GF-D8 (cell line): ENCODE results near the gene CYGB.
"Not testable (repeated sequence)": the region's sequence is repeated elsewhere in the genome, so short reads cannot be mapped to it uniquely, and the experiment has no call there.

Experiments used
- DNase-seq: peaks from one replicate; lab custom pipeline; 2025; lab: John Stamatoyannopoulos, UW

CYGB gene

DNA sequence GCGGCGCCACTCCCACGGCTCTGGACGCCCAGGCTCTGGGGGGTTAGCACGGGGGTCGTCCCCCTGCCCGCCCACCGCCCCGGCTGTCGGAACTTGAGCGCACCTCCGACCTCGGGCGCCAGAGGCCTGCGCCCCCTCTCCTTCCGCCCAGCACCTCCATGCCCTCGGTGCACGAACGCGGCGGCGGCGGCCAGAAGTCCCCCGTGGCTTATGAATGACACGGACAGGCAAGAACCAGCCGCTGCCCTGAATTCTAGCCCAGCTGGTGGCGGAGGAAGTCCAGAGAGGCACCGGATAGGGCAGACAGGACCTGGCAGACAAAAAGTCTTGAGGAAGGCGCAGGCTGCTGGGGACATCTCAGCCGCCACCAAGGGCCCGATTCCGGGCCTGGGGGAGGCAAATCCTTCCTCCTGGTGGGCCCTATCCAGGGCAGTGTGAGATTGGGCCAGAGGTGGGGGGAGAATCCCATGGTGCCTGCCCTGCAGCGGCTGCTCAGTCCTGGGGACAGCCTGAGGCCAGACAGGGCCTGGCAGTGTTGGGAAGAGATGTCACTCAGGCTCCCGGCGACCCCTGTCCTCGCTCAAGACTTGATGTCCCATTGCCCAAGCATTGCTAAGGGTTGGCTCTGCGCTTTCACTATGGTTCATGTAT, 897 bp upstream of the CYGB start:
- DNase-seq: no peak

DNA sequence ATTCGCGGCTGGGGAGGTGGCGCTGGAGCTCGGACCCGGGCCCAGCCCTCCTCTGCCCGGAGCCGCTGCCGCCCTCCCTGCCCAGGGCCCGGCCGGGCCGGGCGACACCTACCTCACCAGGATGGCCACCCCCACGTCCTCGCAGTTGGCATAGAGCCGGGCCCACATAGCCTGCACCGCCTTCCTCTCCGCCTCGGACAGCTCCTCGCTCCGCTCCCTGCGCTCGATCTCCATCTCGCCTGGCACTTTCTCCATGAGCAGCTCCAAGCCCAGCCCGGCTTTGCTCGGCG, 276 bp downstream of the CYGB start:
- no peak for DNase-seq

DNA sequence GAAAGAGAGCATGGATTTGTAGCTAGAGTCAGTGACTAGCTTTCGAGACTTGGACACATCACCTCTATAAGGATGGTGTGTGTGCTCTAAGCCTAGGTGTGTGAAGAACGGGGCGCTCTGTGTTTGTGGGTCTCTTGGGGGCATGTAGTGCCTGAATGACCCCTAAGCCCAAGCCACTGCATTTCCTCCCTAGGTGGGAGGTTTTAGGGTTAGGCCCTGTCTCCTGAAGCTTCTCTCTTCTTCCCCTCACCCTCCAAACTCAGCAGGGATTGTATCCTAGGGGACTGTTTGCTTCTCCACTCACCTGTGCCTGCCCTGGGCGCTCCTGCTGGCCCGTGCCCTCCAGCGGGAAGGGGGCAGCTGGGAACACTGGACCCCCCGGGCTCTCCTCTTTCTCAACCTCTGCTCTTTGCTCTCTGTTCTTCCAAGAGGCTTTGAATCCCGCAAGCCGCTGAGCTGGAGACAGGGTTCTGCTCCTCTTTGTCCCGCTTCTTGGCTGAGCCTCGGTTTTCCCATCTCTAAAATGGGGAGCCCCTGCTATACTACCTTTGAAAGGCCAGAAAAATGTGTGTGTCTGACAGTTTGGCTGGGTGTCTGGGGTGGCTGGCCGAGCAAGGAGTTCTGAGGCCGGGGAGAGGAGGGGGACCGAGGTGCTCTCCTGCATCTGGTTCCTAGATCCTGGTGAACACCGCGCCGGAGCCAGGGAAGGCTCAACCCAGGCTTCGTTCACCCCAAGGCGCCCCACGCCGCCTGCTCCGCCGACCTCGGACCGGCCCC, 810 bp downstream of the CYGB start:
- no peak for DNase-seq

DNA sequence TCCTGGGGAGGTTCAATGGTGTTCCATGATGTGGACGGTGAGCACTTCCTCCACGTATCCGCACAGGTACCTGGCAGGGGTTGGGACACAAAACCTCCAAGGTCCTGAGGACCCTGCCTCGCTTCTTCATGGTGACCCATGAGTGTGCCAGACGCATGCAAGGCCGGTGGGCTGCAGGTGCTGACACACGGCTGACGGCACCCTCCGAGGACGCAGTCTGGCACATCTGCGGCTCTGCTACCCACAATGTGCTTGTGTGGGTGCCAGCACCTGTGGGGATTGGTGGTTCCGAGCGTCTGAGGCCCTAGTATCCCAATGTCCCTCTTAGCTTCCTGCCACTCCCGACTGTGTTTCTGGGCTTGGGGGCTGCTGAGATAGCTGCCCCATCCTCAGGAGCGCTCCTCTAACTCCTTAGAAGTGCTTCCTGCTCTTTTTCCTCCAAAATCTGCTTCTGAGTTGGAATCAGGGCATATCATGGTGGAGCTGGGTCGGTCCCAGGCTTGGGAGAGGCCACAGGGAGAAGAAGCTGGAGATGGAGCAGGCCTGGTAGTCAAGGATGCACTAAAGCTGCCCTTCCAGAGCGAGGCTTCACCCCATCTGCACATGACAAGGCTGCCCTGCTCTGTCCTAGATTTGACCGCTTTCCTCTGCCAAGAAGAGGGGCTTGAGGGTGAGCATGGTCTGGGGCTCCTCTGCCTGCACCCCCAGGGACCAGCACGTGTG, 1.6 kb downstream of the CYGB start:
- DNase-seq: no peak

DNA sequence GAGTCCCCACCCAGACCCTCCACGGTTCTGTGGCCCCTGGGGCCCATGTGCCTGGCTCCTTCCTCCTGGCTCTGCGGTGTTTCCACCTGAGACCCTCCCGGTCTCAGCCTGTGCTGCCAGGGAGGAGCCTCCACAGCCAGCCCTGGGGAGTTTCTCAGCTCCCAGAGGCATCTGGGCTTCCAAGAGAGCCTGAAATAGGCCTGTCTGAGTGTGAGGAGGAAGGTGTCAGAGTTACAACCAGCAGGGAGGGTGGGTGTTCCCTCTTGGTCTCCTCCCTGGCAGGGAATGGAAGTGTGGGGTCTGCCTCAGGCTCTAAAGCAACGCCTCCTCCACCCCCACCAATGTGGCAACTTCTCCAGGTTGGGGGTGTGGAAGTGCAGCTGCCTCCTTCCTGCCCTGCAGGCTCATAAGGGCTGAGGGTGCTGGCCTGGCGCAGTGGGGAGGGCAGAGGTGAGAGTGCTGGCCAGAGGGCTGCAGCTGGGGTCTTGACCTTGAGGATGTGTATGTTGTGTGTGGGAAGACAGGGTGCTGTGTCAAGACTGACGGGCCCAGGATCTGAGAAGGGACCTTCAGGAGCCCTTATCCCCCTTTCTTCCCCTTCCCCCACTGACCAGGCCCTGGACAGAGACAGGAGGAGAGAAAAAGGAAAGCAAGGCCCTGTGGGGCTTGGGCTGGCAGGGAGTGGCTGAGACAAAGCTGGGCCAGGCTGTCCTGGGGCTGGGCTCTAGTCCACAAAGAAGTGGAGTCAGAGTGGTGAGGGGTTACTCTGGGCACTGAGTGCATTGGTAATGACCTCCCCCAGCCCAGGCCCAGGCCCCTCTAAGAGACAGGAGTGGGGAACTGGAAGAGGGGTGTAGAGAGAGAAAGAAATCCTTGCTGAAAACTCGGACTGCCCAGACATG, 2.4 kb downstream of the CYGB start:
- DNase-seq: no peak

DNA sequence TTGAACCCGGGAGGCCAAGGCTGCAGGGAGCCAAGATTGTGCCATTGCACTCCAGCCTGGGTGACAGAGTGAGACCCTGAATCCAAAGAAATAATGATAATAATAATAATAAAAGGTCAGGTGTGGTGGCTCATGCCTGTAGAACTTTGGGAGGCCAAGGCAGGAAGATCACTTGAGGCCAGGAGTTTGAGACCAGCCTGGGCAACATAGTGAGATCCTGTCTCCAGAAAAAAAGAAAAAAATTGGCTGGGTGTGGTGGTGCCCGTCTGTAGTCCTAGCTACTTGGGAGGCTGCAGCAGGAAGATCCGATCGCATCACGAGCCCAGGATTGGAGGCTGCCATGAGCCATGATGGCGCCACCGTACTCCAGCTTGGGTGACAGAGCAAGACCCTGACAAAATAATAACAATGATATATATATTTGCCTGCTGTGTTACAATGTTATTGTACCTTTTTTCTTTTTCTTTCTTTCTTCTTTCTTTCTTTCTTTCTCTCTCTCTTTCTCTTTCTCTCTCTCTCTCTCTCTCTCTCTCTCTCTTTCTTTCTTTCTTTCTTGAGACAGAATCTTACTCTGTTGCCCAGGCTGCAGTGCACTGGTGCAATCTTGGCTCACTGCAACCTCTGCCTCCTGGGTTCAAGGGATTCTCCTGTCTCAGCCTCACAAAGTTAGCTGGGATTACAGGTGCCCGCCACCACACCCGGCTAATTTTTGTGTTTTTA, 3.7 kb downstream of the CYGB start:
- not testable (repeated sequence) for DNase-seq

DNA sequence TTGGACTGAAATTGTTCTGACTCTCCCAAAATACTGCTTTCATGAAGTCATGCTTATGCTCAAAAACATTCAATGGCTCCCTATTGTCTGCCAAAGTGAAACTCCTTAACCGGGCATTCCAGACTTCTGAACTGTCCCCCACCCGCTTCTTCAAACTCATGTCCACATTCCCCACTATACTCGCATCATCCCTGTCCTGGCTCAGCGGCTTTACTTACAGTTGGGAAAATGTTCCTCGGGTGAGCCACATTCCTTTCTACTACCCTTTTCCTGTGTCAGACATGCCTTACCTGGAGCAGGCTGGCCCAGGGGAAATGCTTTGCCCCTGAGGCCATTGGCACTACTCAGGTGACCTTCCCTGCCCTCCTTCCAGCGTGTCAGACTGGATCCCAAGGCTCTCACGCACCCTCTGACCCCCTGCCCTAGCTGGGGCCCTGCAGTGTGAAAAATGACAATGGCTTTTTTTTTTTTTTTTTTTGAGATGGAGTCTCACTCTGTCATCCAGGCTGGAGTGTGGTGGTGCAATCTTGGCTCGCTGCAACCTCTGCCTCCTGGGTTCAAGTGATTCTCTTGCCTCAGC, 5.3 kb downstream of the CYGB start:
- no peak for DNase-seq

DNA sequence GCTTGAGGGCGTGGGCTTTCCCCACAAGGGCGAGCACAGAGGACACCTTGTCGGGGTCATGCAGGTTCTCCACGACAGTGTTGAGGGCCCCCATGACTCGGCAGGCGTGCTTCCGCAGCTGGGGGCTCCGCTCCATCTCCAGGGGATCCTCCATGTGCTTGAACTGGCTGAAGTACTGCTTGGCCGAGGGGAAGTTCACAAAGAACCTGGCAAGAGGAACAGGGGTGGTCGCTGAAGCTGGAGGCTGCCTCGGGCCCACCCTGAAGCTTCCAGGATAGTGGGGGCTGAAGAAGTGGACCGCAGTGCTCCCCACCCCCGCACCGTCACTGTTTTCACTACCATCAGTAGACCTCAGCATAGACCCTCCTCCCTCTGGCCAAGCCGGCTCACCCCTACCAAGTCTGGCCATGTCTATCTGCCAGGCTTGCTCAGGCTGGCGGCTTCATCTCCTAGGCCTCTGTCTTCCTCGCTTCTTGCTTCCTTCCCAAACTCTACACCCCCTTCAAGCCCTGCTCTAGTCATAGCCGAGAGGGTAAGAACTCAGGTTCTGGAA, 5.9 kb downstream of the CYGB start:
- no peak for DNase-seq

DNA sequence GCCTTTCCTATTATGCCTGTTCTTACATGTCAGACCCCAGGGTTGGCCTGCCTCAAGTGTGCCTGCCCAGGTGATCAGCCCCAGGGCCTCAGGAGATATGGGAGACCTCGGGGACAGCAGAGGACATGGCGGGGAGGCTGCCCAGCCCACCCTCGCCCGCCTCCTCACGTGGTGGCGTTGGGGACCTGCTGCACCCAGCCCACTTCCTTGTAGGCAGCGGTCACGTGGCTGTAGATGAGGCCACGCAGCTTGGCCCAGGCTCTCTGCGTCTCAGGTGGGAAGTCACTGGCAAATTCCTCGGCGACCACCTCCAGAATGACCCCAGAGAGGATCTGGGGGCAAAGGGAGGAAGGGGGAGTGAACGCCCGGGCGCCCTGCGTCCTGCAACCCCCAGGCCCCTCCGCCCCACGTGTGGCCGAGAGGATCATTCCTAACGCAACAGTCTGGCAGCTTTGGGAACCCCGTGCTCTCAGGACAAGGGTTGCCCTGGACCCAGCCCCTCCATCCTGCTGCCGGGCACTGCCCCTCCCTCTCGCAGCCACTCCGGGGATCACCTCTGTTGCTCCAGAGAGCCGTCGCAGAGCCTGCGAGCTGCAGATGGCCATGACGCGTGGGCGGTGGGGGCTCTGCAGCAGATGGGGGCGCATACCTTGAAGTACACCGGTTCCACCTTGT, 6.6 kb downstream of the CYGB start:
- DNase-seq: no peak

DNA sequence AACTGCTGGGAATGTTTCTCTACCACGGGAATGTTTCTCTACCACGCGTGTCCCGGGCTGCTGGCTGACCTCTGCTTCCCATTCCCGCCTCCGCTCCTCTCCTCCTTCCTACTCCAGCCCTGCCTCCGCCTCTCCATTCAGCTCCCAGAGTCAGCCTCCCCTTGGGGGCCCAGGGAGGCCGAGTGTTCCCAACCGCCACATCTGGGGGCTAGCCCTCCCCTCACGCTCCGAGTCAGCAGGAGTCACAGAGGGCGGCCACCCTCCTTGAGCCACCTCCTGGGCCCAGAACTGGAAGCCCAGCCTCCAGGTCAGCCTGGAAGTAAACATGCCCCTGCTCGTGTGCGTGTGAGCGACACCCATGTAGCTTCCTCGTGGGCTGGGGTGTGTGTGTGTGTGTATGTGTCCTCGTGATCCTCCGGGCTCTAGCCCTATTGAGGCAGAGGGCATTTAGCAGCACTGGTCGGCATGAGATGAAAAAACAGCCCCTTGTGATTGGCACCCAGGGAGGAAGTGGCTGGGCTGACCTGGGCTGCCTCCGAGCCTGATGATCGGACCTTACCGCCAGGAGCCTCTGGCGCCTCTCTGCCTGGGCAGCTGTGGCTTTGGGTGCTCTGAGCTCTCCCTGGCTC, 7.3 kb downstream of the CYGB start:
- no peak for DNase-seq

DNA sequence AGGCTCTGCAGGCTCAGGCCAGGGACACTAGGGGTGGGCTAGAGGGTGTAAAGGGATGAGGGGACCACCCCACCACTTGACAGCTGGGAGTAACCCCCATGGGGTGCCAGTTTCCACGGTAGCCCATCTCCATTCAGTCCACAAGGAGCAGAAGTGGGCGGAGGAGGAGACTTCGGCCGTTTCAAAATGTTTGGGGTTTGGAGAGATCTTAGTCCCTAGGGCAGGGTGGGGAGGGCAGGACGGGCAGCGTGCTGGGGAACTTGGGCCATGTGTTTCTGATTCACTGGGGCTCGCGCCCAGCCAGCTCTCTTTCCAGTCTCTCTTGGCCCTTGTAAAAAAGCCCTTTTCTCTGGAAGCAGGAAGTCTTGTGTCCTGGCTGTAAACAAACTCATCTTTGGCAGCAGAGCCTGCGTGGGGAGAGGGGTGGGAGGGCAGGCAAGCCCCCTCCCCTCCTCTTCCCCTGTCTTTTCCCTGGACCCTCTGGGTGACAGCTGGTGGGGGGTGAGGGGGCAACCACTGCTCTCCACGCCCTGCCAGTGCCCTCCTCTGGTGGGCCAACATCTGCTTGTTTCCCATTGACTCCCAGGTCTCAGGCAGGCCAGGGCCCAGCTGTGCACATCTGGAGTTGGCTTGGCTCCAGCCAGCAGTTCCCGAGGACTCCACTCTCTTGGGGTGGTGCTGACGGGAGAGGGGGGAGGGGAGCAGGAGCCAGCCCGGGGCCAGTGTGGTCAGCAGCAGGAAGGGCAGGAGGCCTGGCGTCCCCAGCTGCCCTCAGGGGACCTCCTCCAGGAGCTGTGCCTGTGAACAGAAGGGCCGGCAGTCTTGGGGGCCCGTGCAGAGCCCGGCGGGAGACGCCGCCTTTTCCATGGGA, 8.1 kb downstream of the CYGB start:
- no peak for DNase-seq

DNA sequence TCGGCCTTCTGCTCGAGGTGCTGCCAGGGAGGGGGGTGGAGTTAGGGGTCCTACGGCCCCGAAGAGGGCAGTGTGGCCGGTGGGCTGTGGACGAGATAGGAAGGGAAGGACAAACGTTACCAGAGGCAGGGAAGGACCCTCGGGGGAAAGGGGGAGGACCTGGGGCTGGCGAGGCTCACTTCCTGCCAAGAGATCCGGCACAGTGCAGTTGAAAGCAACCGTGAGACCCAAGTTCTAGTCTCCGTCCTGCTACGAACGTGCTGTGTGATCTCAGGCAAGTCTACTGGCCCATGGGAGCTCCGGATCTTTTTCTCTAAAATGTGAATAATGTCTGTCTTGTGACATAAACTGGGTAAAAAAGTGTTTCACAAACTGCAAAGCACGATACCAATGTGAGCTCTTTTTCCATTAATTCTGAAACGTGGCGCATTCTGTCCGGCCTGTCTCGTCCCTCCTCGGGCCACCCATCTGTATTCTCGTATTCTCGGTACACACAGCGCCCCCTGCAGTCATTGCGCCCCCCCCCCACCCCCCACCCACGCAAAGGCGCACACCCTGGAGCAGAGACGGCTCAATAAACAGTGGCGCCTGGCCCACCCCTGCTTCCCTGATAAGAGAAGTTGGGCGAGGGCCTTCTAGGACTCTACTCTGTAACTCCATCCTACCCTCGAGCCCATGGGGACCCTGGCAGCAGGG, 8.8 kb downstream of the CYGB start:
- no peak for DNase-seq

DNA sequence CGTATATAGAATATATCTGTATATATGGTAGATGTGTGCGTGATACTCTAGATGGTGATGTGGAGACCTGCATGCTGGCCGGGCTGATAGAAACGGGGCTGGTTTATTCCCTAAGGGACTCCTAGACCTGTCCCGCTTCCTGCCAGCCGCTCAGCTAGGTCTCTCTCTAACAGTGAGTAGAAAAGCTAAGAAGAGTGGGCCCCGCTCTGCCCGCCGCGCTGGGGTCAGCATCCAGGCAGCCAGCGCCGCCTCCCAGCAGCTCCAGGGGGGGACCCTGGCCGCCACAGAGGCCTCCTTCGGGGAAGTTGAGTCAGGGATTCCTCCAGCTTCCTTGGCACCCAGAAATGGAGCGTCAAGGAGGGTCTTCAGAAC, 9.4 kb downstream of the CYGB start:
- no peak for DNase-seq

DNA sequence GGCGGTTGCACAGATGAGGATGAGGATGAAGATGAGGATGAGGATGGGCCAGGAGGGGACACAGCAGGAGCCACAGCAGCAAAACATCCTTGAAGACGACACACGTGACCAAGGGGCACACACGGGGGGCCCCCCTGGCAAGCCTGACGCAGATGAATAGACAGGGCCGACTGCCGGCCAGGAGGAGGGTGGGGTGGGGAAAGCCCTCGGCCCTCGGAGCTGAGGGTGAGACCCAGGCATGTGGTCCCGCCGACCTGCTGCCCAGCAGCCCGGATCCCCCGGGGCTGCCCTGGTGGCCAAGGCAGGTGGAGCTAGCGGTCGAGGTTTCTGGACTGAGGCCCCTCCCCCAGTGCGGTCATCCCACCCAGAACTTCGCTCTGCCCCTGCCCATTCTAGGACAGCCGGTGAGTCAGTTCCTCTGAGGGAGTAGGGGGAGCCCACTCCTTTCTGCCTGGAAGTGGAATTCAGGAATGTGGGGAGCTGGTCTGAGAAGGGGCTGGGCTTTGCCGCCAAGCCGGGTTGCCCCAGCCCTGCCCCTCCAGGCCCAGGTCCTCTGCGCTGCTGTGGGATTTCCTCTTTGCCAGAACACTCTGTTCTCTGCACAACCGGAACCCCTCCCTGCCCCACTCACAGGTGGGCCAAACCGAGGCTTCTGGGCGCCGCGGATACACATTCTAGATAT, 9.9 kb downstream of the CYGB start:
- DNase-seq: no peak

DNA sequence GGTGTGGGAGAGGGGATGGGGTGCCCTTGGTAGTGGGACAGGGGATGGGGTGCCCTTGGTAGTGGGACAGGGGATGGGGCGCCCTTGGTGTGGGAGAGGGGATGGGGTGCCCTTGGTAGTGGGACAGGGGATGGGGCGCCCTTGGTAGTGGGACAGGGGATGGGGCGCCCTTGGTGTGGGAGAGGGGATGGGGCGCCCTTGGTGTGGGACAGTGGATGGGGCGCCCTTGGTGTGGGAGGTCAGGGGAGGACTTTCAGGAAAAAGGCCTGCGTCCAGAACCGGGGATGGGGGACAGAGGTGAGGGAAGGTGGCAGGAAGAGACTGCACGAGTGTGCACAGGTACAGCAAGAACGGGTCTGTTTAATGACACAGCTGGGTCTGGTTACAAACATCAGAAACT, 10.5 kb downstream of the CYGB start:
- not testable (repeated sequence) for DNase-seq

DNA sequence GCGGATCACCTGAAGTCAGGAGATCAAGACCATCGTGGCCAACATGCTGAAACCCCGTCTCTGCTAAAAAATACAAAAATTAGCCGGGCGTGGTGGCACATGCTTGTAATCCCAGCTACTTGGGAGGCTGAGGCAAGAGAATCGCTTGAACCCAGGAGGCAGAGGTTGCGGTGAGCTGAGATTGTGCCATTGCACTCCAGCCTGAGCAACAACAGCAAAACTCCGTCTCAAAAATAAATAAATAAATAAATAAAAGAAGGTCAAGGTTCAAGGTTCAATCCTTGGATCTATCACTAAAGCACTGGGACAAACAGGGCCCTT, 12.0 kb downstream of the CYGB start:
- DNase-seq: not testable (repeated sequence)

DNA sequence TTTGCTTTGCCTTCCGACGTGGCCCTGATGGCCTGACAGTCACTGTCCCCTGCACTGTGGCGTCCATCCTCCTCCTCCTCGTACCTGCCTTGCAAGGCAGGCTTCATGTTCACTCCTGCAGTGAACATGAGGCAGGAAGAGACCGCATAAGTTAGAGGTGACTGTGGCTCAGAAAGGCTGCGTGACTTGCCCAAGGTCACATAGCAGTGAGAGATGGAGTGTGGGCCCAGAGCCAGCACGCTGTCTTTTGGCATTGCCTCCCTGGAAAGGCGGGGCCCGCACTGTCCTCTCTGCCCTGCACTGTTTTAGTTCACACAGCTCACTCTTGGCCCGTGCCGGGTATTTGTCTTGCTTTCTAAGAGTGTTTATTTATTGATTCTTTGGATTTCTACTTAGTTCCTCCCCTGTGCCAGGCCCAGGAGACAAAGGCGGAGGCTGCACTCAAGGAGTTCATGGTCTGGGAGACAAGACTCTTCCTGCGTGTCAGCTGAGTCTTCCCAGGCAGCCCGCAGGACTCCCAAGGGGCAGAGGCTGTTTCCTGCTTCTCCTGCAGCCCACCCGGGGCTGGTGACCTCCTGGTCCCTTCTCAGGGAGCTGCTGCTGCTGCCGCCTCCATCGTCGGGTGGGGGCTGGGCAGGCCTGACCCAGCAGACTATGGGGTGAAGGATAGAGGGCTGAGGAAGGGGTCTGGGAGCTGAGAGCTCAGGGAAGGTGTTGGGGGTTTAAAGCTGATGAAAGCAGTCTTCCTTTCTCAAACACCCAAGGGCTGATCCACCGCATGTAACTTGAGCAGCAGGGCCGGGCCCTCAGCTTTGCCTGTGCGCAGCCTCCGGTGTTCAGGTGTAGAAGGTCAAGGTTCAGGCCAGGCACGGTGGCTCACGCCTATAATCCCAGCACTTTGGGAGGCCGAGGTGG, 12.7 kb downstream of the CYGB start:
- no peak for DNase-seq
